Astrocyte (in vitro differentiated cells and primary cell): ENCODE measurements around the gene PNPLA7. TPM values are rescaled to one million over a fixed set of nuclear protein-coding genes. Genes with fewer than 3 reads are reported as not detected.
A peak's percentile ranks its signal among the peaks of the same experiment; 100 is the strongest.
"Not testable (repeated sequence)": the region's sequence is repeated elsewhere in the genome, so short reads cannot be mapped to it uniquely, and the experiment has no call there.

Source experiments
- DNase-seq: peaks from one replicate; pipeline ENCODE4 v3.0.0-alpha.2; 2010; ENCODE audit warnings: low read depth
- FAIRE-seq: peaks from 2 replicates; lab custom pipeline; 2011; peaks lifted over from hg19 to GRCh38; lab: Jason Lieb, UNC
- H2AFZ ChIP-seq: 2 replicates; pipeline ENCODE4 v1.6.0; 2012; ENCODE audit warnings: low read depth, low read length, inconsistent platforms
- H3K27ac ChIP-seq: 2 replicates; pipeline ENCODE4 v1.5.1; 2011; ENCODE audit warnings: low read depth, low read length, inconsistent platforms
- H3K27me3 ChIP-seq: 2 replicates; pipeline ENCODE4 v1.6.0; 2011; ENCODE audit warnings: low read length, inconsistent platforms; ENCODE audit not compliant: insufficient read depth
- H3K36me3 ChIP-seq: 2 replicates; pipeline ENCODE4 v1.5.1; 2011; ENCODE audit warnings: low read length, inconsistent platforms; ENCODE audit not compliant: insufficient read depth
- H3K4me1 ChIP-seq: 2 replicates; pipeline ENCODE4 v1.5.1; 2011; ENCODE audit warnings: low read length, inconsistent platforms; ENCODE audit not compliant: insufficient read depth
- H3K4me2 ChIP-seq: 2 replicates; pipeline ENCODE4 v1.6.0; 2012; ENCODE audit warnings: low read length, inconsistent platforms
- H3K4me3 ChIP-seq: 2 replicates; pipeline ENCODE4 v1.5.1; 2011; ENCODE audit warnings: low read depth, mild to moderate bottlenecking, low read length, inconsistent platforms; ENCODE audit not compliant: insufficient read depth
- H3K79me2 ChIP-seq: 2 replicates; pipeline ENCODE4 v1.6.0; 2012; ENCODE audit warnings: mild to moderate bottlenecking, low read length, inconsistent platforms; ENCODE audit not compliant: insufficient read depth
- H3K9ac ChIP-seq: 2 replicates; pipeline ENCODE4 v1.6.0; 2012; ENCODE audit warnings: mild to moderate bottlenecking, low read length, inconsistent platforms
- H3K9me3 ChIP-seq: 2 replicates; pipeline ENCODE4 v1.5.1; 2012; ENCODE audit warnings: low read depth, mild to moderate bottlenecking, low read length, inconsistent platforms; ENCODE audit not compliant: insufficient read depth
- H4K20me1 ChIP-seq: 2 replicates; pipeline ENCODE4 v1.6.0; 2012; ENCODE audit warnings: low read length, inconsistent platforms; ENCODE audit not compliant: insufficient read depth
- H3K27ac Mint-ChIP-seq: one replicate; pipeline ENCODE4 v1.8.0; 2021; ENCODE audit warnings: mild to moderate bottlenecking, mixed read lengths; ENCODE audit not compliant: unreplicated experiment
- H3K27me3 Mint-ChIP-seq: one replicate; pipeline ENCODE4 v1.8.0; 2021; ENCODE audit warnings: low read depth, mixed read lengths; ENCODE audit not compliant: unreplicated experiment
- H3K36me3 Mint-ChIP-seq: one replicate; pipeline ENCODE4 v1.8.0; 2021; ENCODE audit warnings: low read depth, mixed read lengths; ENCODE audit not compliant: unreplicated experiment
- H3K4me1 Mint-ChIP-seq: one replicate; pipeline ENCODE4 v1.8.0; 2021; ENCODE audit warnings: low read depth, mixed read lengths; ENCODE audit not compliant: unreplicated experiment
- H3K4me3 Mint-ChIP-seq: one replicate; pipeline ENCODE4 v1.8.0; 2021; ENCODE audit warnings: mild to moderate bottlenecking, moderate library complexity, mixed read lengths; ENCODE audit not compliant: unreplicated experiment
- H3K9me3 Mint-ChIP-seq: one replicate; pipeline ENCODE4 v1.8.0; 2021; ENCODE audit warnings: mild to moderate bottlenecking, mixed read lengths; ENCODE audit not compliant: unreplicated experiment
- EZH2 ChIP-seq: IDR thresholded peaks from 2 replicates; pipeline ENCODE4 v1.6.1; 2012; ENCODE audit warnings: mild to moderate bottlenecking, low read length, inconsistent platforms; ENCODE audit not compliant: insufficient read depth
- total RNA-seq: library from RNA; stranded (reverse); gene quantifications from 2 replicates; pipeline ENCODE4 v1.2.1, GENCODE V29; 2021
- TF ChIP-seq, protein P1 (sequence below): IDR thresholded peaks from 2 replicates; pipeline ENCODE4 v1.5.1; 2011; ENCODE audit warnings: low read depth, mild to moderate bottlenecking, inconsistent platforms, low read length, moderate library complexity; ENCODE audit not compliant: insufficient read depth

PNPLA7 gene
- total RNA-seq, 1 donor from 2014 or later = 2.6 TPM

DNA sequence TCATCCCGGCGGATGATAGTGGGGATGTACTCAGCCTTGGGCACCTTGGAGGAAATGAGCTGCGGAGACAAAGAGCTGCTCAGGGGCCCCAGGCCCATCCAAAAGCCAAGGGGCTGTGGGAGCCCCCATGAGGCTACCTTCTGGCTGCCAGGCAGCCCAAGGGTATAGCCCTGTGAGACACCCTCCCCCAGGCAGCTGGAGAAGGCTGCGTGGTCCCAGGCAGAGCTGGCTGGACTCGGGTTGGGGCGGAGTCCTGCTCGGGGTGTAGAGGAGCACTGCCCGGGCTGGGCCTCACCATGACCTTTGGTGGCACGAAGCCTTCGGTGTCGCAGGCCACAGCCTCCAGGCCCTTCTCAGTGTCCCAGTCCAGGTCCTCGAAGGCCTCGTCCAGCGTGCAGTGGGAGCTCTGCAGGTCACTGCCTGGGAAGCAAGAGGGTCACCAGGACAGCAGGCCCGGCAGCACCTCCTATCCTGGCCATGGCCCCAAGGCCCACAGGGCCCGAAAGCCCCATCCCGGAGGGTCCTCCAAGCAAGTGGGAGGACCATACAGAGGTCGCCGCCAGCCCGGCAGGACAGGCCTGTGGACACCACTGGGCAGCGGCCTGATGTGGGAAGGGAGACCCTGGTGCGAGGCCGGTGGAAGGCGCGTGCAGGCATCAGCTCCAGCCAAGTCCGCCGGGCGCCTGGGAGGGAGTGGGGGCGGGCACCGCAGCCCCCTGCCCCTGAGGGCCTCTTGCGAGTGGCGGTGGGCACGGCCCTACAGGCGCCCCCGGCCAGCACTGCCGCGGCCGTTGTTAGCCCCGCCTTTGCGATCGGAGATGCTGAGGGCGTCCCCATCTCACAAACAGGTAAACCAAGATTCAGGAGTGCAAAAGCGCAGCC is 97.2 kb downstream of the PNPLA7 start:
- no peaks in the 10 kb centered on the region for H3K9me3 Mint-ChIP-seq
- no peaks in the 10 kb centered on the region for H3K27me3 Mint-ChIP-seq
- DNase-seq (no peak), FAIRE-seq (no peak)
- Histone ChIP-seq H3K4me2 (peak overlapping the region; percentile 73), H3K4me1 (peaks cover 38% of the 10 kb centered on the region), H3K27me3 (no peaks in the 10 kb centered on the region), H2AFZ (no peak overlapping the region), H3K27ac (no peak overlapping the region), H3K36me3 (peaks cover 3% of the 10 kb centered on the region), H3K4me3 (no peak overlapping the region), H3K9ac (no peak overlapping the region), H3K79me2 (no peaks in the 10 kb centered on the region), H4K20me1 (peaks cover 48% of the 10 kb centered on the region), H3K9me3 (no peaks in the 10 kb centered on the region)
- H3K4me3 Mint-ChIP-seq = no peak overlapping the region
- peaks cover 10% of the 10 kb centered on the region for H3K4me1 Mint-ChIP-seq
- H3K36me3 Mint-ChIP-seq = peaks cover 3% of the 10 kb centered on the region
- no peak overlapping the region for H3K27ac Mint-ChIP-seq
- TF ChIP-seq, protein P1, sequence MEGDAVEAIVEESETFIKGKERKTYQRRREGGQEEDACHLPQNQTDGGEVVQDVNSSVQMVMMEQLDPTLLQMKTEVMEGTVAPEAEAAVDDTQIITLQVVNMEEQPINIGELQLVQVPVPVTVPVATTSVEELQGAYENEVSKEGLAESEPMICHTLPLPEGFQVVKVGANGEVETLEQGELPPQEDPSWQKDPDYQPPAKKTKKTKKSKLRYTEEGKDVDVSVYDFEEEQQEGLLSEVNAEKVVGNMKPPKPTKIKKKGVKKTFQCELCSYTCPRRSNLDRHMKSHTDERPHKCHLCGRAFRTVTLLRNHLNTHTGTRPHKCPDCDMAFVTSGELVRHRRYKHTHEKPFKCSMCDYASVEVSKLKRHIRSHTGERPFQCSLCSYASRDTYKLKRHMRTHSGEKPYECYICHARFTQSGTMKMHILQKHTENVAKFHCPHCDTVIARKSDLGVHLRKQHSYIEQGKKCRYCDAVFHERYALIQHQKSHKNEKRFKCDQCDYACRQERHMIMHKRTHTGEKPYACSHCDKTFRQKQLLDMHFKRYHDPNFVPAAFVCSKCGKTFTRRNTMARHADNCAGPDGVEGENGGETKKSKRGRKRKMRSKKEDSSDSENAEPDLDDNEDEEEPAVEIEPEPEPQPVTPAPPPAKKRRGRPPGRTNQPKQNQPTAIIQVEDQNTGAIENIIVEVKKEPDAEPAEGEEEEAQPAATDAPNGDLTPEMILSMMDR = no peak
- TF ChIP-seq EZH2 = no peak

DNA sequence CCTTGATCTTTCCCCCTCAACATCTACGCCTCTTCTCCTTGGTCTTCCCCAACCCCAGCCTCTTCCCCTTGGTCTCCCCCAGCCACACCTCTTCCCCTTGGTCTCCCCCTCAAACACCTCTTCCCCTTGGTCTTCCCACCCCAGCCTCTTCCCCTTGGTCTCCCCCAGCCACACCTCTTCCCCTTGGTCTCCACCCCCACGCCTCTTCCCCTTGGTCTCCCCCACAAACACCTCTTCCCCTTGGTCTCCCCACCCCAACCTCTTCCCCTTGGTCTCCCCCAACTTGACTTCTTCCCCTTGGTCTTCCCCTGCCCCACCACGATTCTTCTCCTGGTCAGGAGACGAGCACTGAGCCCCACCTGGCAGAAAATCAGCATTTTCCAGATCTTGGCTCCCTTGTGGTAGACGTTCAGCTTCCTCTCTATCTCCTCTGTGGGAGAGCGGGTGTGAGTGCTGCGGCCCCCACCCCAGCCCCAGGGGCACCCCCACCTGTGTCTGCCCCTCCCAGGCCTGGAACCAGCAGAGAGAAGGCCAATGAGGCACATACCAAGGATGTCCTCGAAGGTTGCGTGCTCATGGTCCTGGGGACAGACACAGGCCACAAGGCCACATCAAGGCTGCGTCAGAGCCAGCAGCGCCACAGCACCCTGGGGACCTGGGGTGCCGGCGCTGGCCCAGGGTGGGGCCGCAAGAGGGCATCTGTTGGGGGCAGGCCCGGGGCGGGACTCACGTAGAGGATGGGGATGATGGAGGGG is 98.0 kb downstream of the PNPLA7 start:
- peaks cover 30% of the 10 kb centered on the region for H3K4me1 ChIP-seq
- no peaks in the 10 kb centered on the region for H3K9me3 ChIP-seq
- FAIRE-seq = no peak
- no peak for DNase-seq
- no peaks in the 10 kb centered on the region for H3K9me3 Mint-ChIP-seq
- H3K27ac ChIP-seq = no peak overlapping the region
- H3K9ac ChIP-seq = no peak overlapping the region
- H3K4me3 Mint-ChIP-seq = no peak overlapping the region
- H3K4me1 Mint-ChIP-seq = peaks cover 10% of the 10 kb centered on the region
- H3K36me3 Mint-ChIP-seq = peaks cover 3% of the 10 kb centered on the region
- H3K79me2 ChIP-seq = no peaks in the 10 kb centered on the region
- H3K27ac Mint-ChIP-seq = no peak overlapping the region
- peaks cover 3% of the 10 kb centered on the region for H3K36me3 ChIP-seq
- no peak overlapping the region for H3K4me3 ChIP-seq
- H3K27me3 Mint-ChIP-seq = no peaks in the 10 kb centered on the region
- no peak overlapping the region for H3K4me2 ChIP-seq
- no peaks in the 10 kb centered on the region for H3K27me3 ChIP-seq
- H2AFZ ChIP-seq = no peak overlapping the region
- TF ChIP-seq, protein P1 = no peak
- no peak for TF ChIP-seq EZH2
- H4K20me1 ChIP-seq = peaks cover 40% of the 10 kb centered on the region

DNA sequence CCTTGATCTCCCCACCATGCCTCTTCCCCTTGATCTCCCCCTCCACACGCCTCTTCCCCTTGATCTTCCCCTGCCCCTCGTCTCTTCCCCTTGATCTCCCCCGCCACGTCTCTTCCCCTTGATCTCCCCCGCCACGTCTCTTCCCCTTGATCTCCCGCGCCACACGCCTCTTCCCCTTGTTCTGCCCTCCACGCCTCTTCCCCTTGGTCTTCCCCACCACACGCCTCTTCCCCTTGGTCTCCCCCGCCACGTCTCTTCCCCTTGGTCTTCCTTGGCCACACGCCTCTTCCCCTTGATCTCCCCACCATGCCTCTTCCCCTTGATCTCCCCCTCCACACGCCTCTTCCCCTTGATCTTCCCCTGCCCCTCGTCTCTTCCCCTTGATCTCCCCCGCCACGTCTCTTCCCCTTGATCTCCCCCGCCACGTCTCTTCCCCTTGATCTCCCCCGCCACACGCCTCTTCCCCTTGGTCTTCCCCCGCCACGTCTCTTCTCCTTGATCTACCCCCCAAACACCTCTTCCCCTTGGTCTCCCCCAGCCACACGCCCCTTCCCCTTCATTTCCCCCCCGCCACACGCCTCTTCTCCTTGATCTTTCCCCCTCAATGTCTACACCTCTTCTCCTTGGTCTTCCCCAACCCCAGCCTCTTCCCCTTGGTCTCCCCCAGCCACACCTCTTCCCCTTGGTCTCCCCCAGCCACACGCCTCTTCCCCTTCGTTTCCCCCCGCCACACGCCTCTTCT is 98.8 kb downstream of the PNPLA7 start:
- not testable (repeated sequence) for H2AFZ ChIP-seq, H3K79me2 ChIP-seq, H3K9me3 ChIP-seq, H3K4me3 Mint-ChIP-seq, FAIRE-seq, H3K27me3 ChIP-seq, H3K36me3 ChIP-seq, H3K27ac Mint-ChIP-seq, H3K4me1 Mint-ChIP-seq, H3K27me3 Mint-ChIP-seq, H3K27ac ChIP-seq, H3K9me3 Mint-ChIP-seq, H3K9ac ChIP-seq, H3K4me2 ChIP-seq, DNase-seq, H3K4me3 ChIP-seq, H3K36me3 Mint-ChIP-seq
- peaks cover 33% of the 10 kb centered on the region for H4K20me1 ChIP-seq
- H3K4me1 ChIP-seq = peaks cover 23% of the 10 kb centered on the region

DNA sequence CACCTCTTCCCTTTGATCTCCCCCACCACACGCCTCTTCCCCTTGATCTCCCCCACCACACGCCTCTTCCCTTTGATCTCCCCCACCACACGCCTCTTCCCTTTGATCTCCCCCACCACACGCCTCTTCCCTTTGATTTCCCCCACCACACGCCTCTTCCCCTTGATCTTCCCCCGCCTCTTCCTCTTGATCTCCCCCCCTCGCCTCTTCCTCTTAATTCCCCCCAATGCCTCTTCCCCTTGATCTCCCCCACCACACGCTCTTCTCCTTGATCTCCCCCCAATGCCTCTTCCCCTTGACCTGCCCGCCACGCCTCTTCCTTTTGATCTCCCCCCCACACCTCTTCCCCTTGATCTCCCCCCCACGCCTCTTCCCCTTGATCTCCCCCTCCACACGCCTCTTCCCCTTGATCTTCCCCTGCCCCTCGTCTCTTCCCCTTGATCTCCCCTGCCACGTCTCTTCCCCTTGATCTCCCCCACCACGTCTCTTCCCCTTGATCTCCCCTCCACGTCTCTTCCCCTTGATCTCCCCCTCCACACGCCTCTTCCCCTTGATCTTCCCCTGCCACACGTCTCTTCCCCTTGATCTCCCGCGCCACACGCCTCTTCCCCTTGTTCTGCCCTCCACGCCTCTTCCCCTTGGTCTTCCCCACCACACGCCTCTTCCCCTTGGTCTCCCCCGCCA is 99.5 kb downstream of the PNPLA7 start:
- not testable (repeated sequence) for FAIRE-seq, H2AFZ ChIP-seq
- peaks cover 28% of the 10 kb centered on the region for H4K20me1 ChIP-seq

More for the DNA sequence above, 99.5 kb downstream of the PNPLA7 start:
- not testable (repeated sequence) for H3K4me2 ChIP-seq, H3K36me3 Mint-ChIP-seq, H3K4me1 Mint-ChIP-seq, H3K9me3 ChIP-seq, H3K36me3 ChIP-seq, H3K4me3 Mint-ChIP-seq, H3K79me2 ChIP-seq, H3K27ac Mint-ChIP-seq, H3K9me3 Mint-ChIP-seq, H3K27ac ChIP-seq, H3K9ac ChIP-seq, H3K4me3 ChIP-seq, H3K27me3 ChIP-seq, H3K27me3 Mint-ChIP-seq, DNase-seq
- H3K4me1 ChIP-seq = peaks cover 15% of the 10 kb centered on the region
